HL-60 (cell line): ENCODE results near the gene SIN3B.

Source experiments
- DNase-seq, 2 experiments: peaks; one replicate each; pipeline ENCODE4 v3.0.0-alpha.2; 2010 to 2020; ENCODE audit warnings: low read depth in 1 of 2, low spot score in 1 of 2
- H3K27ac ChIP-seq: fragments of 250-450 bp; sonication (Bioruptor Pico); replicated peaks from 2 replicates; pipeline ENCODE4 v1.5.1; 2020; ENCODE audit warnings: mild to moderate bottlenecking, moderate library complexity
- H3K27me3 ChIP-seq: fragments of 250-450 bp; sonication (Bioruptor Pico); 2 replicates; pipeline ENCODE4 v1.5.1; 2021; ENCODE audit warnings: mild to moderate bottlenecking, moderate library complexity; ENCODE audit not compliant: insufficient read depth, poor library complexity, severe bottlenecking
- H3K4me3 ChIP-seq: replicated peaks from 2 replicates; pipeline ENCODE4 v1.5.1; 2011; ENCODE audit warnings: mild to moderate bottlenecking, control low read depth, low read length; ENCODE audit not compliant: insufficient read depth
- CTCF ChIP-seq: IDR thresholded peaks from one replicate; pipeline ENCODE4 v1.5.1; 2011; ENCODE audit warnings: low read length, control low read depth, inconsistent platforms; ENCODE audit not compliant: insufficient read depth
- GABPA ChIP-seq: IDR thresholded peaks from 2 replicates; pipeline ENCODE4 v1.6.1; 2012; ENCODE audit warnings: low read depth
- POLR2AphosphoS5 ChIP-seq: IDR thresholded peaks from 2 replicates; pipeline ENCODE4 v1.6.1; 2012; ENCODE audit warnings: low read depth
- SPI1 ChIP-seq: IDR thresholded peaks from 2 replicates; pipeline ENCODE4 v1.6.1; 2012; ENCODE audit warnings: low read depth, mild to moderate bottlenecking, borderline replicate concordance
- TF ChIP-seq, protein P1 (sequence below): IDR thresholded peaks from 2 replicates; pipeline ENCODE4 v1.6.1; 2012; ENCODE audit warnings: low read depth; ENCODE audit not compliant: insufficient replicate concordance

The SIN3B gene

DNA sequence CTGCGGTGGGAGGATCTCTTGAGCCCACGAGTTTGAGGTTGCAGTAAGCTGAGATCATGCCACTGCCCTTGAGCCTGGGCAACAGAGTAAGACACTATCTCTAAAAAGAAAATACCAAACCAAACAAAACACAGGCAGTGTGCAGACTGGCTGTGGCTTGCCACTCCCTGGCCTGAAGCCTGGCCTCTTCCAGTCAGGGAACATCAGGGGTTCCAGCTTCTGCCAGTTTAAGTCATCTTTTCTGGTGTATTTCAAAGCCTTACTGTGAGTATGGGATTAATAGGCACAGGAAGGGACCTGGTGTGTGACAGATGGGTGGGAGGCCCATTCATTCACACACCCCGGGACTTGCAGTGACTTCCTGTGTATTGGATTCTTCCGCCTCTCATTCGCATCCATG, 32.6 kb downstream of the SIN3B start:
- DNase-seq = no peak
- TF ChIP-seq CTCF (no peak), SPI1 (no peak), POLR2AphosphoS5 (no peak), GABPA (no peak)
- TF ChIP-seq, protein P1, sequence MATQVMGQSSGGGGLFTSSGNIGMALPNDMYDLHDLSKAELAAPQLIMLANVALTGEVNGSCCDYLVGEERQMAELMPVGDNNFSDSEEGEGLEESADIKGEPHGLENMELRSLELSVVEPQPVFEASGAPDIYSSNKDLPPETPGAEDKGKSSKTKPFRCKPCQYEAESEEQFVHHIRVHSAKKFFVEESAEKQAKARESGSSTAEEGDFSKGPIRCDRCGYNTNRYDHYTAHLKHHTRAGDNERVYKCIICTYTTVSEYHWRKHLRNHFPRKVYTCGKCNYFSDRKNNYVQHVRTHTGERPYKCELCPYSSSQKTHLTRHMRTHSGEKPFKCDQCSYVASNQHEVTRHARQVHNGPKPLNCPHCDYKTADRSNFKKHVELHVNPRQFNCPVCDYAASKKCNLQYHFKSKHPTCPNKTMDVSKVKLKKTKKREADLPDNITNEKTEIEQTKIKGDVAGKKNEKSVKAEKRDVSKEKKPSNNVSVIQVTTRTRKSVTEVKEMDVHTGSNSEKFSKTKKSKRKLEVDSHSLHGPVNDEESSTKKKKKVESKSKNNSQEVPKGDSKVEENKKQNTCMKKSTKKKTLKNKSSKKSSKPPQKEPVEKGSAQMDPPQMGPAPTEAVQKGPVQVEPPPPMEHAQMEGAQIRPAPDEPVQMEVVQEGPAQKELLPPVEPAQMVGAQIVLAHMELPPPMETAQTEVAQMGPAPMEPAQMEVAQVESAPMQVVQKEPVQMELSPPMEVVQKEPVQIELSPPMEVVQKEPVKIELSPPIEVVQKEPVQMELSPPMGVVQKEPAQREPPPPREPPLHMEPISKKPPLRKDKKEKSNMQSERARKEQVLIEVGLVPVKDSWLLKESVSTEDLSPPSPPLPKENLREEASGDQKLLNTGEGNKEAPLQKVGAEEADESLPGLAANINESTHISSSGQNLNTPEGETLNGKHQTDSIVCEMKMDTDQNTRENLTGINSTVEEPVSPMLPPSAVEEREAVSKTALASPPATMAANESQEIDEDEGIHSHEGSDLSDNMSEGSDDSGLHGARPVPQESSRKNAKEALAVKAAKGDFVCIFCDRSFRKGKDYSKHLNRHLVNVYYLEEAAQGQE = no peak
- no peak overlapping the region for H3K4me3 ChIP-seq

DNA sequence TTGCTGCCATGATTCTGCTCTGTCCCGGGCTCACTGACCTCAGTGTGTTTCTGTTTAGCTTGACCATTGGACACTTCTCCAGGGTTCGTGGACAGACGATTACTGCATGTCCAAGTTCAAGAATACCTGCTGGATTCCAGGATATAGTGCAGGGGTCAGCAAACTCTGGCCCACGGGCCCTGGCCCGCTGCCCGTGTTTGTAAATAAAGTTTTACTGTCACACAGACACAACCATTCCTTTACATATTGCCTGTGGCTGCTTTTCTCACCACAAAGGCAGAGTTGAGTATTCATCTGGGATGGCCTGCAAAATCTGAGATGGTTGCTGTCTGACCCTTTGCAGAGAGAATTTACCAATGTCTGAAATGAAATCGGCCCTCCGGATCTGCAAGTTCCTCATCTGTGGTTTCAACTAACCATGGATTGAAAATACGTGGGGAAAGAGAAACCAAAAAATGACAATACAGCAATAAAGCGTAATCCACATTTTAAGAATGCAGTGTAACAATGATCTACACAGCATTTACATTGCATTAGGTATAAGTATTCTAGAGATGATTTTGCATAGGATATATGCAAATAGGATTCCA, 33.7 kb downstream of the SIN3B start:
- peak; percentile 4 to 64 for DNase-seq
- no peak overlapping the region for H3K27ac ChIP-seq
- no peaks in the 10 kb centered on the region for H3K27me3 ChIP-seq
- peak; percentile 37; the same call in 1 of the 2 replicates for TF ChIP-seq SPI1
- no peak for TF ChIP-seq GABPA
- TF ChIP-seq, protein P1 = no peak
- no peak for TF ChIP-seq CTCF
- TF ChIP-seq POLR2AphosphoS5 = no peak
- no peak overlapping the region for H3K4me3 ChIP-seq

More for the DNA sequence above, 32.6 kb downstream of the SIN3B start:
- no peak overlapping the region for H3K27ac ChIP-seq
- H3K27me3 ChIP-seq = no peaks in the 10 kb centered on the region

- DNase-seq = no peak
- TF ChIP-seq, protein P1 = no peak
- no peak overlapping the region for H3K27ac ChIP-seq
Measured at GRCh38 chr19:16867211-16867610, 38.0 kb downstream of the SIN3B start.

More at GRCh38 chr19:16867211-16867610, 38.0 kb downstream of the SIN3B start:
- no peaks in the 10 kb centered on the region for H3K27me3 ChIP-seq
- no peak overlapping the region for H3K4me3 ChIP-seq
